ENCODE measurements around the gene NAT8L.

Gene NAT8L

DNA sequence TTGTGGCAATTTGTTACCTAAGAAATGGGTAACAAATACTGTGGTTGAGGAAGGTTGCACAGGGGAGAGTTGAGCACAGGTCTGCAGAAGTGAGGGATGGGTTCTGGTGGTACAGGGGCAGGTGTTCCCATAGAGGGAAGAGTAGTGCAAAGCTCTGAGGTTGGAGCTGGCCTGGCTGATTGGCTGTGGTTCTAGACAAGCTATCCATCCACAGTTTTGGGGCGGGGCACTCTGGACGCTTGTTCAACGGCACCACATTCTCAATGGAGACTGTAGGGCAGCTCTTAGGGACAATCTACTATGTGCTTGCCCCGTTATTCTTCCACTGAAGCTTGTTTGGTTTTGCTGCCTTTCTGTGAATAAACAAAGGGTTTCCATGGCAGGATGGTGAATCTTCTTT is 35.4 kb downstream of the NAT8L start:
- Histone ChIP-seq H3K9me3 (ENCODE audit: severe bottlenecking) (peaks cover 5% of the 10 kb centered on the region), H3K36me3 (ENCODE audit: low read depth) (no peaks in the 10 kb centered on the region), H3K4me3 (ENCODE audit: severe bottlenecking) (no peak overlapping the region), H3K27ac (ENCODE audit: poor library complexity, severe bottlenecking) (no peak overlapping the region), H3K4me1 (ENCODE audit: insufficient read depth, poor library complexity, severe bottlenecking) (no peaks in the 10 kb centered on the region), H3K27me3 (ENCODE audit: insufficient read depth, poor library complexity, severe bottlenecking) (no peaks in the 10 kb centered on the region)
- DNase-seq (ENCODE audit: low spot score) (no peak), ATAC-seq (ENCODE audit: low read depth) (no peak)
- no peak for TF ChIP-seq CTCF (IDR thresholded peaks at IDR 0.05; ENCODE audit: poor library complexity, severe bottlenecking)

DNA sequence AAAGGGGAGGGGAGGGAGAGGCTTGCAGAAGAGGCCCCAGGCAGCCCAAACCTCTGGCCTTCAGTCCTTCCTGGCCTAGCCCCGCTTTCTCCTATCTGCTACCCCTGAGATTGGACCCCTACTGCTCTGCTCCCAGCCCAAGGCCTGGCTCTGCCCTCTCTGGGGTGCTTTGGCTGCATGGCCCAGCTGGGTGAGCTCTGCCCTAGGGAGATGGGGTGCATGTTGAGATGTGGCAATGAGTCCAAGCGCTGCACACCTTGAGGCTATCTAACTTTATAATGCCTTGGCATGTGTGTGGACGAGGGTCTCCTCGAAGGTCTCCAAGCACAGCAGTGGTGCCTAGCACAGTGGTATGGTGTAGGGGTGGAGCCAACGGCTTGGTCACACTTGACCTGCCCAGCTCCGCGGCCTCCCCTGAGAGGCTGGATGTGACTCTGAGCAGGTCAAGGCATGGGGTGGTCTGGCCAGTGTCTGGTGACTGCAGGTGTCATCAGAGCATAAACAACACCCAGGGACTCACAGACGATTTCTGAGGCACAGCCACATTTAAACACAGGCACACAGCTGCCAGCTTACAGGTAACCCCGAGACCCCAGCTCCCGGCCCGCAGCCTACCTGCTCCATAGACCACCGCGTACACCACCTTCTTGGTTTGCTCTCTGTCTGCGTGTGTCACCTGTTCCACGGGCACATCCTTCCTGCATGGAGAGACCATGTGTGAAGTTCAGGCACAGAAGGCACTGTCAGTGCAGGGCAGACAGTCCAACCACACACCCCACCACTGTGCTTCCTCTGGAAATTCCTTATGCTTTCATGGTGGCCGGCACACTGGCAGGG is 36.3 kb downstream of the NAT8L start:
- Histone ChIP-seq H3K27ac (ENCODE audit: poor library complexity, severe bottlenecking) (no peak overlapping the region), H3K36me3 (ENCODE audit: low read depth) (no peaks in the 10 kb centered on the region), H3K27me3 (ENCODE audit: insufficient read depth, poor library complexity, severe bottlenecking) (no peaks in the 10 kb centered on the region), H3K4me1 (ENCODE audit: insufficient read depth, poor library complexity, severe bottlenecking) (no peaks in the 10 kb centered on the region), H3K9me3 (ENCODE audit: severe bottlenecking) (peaks cover 5% of the 10 kb centered on the region), H3K4me3 (ENCODE audit: severe bottlenecking) (no peak overlapping the region)
- DNase-seq (ENCODE audit: low spot score) (no peak), ATAC-seq (ENCODE audit: low read depth) (peak; percentile 86)
- no peak for TF ChIP-seq CTCF (IDR thresholded peaks at IDR 0.05; ENCODE audit: poor library complexity, severe bottlenecking)

DNA sequence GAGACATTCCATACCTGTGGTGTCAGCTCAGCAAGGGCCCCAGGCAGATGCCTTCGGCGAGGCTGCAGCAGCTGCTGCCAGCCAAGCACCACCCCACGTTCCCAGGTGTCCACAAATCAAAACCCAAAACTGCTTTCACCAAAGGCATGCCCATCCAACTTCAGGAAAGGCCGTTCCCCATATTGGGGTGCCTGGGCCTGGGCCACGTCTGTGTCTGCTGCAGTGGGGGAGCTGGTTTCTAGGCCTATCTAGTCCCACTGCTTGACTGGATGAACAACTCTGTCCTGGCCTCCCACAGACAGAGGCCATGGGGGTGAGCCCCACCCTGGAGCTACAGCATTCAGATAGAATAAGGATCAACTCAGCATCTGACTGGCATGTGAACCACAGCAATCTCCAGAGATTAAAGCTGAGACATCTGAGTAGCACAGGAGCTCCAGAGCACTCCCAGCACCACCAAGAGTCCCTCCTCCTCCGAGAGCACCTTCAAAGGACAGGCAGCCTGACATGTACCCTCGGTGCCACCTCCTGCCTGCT is 37.0 kb downstream of the NAT8L start:
- Histone ChIP-seq H3K4me1 (ENCODE audit: insufficient read depth, poor library complexity, severe bottlenecking) (no peaks in the 10 kb centered on the region), H3K27ac (ENCODE audit: poor library complexity, severe bottlenecking) (no peak overlapping the region), H3K36me3 (ENCODE audit: low read depth) (no peaks in the 10 kb centered on the region), H3K4me3 (ENCODE audit: severe bottlenecking) (no peak overlapping the region), H3K27me3 (ENCODE audit: insufficient read depth, poor library complexity, severe bottlenecking) (no peaks in the 10 kb centered on the region), H3K9me3 (ENCODE audit: severe bottlenecking) (peaks cover 5% of the 10 kb centered on the region)
- no peak for TF ChIP-seq CTCF (IDR thresholded peaks at IDR 0.05; ENCODE audit: poor library complexity, severe bottlenecking)
- no peak for ATAC-seq (ENCODE audit: low read depth)
- no peak for DNase-seq (ENCODE audit: low spot score)

DNA sequence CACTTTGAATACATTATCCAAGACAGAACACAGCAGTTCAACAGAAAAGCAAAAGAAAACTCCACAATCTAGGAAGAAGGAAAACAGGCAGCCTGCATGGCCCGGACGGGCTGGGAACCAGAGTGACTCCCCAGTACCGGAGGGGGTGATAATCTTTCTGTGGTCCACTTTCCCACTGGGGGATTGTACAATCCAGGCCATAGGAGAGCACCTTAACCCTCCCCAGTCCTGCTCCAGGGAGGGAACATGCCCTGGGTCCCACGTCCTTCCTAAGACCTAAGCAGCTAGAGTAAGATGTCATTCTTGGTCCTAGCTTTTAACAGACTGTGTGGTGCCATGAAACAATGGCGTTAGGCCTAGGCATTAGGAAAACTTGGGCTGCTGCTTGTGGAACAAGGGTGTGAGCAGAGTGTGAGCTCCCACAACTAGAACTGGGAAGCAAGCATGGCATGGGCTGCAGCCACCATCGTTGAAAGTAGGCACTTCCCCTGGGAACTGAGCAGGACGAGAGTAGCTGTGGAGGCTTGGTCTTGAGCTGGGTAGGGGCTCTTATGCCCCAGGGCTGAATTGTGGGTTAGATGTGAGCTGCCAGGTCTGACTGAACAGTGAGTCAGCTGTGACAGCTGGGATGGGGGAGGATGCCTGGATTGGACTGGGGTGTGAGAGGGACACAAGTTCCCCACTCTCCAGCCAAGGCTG is 42.4 kb downstream of the NAT8L start:
- Histone ChIP-seq H3K9me3 (ENCODE audit: severe bottlenecking) (peaks cover 15% of the 10 kb centered on the region), H3K4me1 (ENCODE audit: insufficient read depth, poor library complexity, severe bottlenecking) (no peaks in the 10 kb centered on the region), H3K27ac (ENCODE audit: poor library complexity, severe bottlenecking) (no peak overlapping the region), H3K4me3 (ENCODE audit: severe bottlenecking) (no peak overlapping the region), H3K27me3 (ENCODE audit: insufficient read depth, poor library complexity, severe bottlenecking) (no peaks in the 10 kb centered on the region), H3K36me3 (ENCODE audit: low read depth) (no peaks in the 10 kb centered on the region)
- no peak for TF ChIP-seq CTCF (IDR thresholded peaks at IDR 0.05; ENCODE audit: poor library complexity, severe bottlenecking)
- DNase-seq (ENCODE audit: low spot score) (no peak), ATAC-seq (ENCODE audit: low read depth) (peak; percentile 82)
